ENCODE data around the gene WDR83.
A peak's percentile ranks its signal among the peaks of the same experiment; 100 is the strongest.
"Not testable (repeated sequence)": the region's sequence is repeated elsewhere in the genome, so short reads cannot be mapped to it uniquely, and the experiment has no call there.

WDR83 gene

DNA sequence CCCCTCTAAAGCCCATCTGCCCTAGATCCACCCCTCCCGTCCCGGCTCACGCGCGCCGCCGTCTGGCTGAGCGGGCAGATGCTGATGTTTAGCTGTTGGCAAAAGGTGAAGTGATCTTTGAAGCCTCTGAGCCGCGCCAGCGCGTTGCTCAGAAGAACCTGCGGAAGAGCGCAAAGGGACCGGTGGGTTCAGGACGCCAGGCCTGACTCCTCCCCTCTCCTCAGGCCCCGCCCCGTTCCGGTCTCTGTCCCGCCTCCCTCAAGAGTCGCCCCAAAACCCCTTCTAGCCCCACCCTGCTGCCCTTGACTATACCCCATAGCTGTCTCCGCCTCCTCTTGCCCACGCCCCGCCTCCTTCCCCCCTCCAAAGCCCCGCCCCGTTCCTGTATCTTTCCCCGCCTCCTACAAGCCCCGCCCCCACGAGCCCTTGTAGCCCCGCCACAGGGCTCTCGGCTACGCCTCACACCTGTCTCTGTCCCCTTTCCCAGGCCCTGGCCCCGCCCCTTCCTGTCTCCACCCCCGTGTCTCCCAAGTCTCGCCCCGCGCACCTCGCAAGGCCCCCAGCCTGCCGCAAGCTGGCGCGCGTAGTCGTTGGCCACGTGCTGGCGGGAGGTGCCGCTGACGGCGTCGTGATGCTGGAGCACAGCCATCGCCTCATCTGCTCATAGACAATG is 9.6 kb upstream of the WDR83 start:
- FAIRE-seq = no peak

DNA sequence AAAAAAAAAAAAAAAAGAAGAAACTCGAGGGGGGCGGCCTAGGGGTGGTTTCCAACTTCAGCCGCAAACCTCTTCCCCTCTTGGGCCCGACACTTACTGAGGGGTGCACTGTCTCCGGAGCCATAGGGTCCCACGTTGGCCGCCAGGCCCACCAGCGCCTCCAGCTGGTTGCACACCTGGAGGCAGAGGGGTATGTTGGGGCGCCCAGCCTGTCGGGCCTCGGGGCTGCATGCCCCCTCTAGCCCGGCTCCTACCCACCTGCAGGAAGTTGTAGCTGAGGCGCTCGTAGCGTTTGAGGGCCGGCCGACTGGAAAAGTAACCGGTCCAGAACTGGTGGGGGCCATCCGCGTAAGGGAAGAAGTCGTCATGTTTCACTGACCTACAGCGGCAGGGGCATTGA is 8.6 kb upstream of the WDR83 start:
- no peak for FAIRE-seq

DNA sequence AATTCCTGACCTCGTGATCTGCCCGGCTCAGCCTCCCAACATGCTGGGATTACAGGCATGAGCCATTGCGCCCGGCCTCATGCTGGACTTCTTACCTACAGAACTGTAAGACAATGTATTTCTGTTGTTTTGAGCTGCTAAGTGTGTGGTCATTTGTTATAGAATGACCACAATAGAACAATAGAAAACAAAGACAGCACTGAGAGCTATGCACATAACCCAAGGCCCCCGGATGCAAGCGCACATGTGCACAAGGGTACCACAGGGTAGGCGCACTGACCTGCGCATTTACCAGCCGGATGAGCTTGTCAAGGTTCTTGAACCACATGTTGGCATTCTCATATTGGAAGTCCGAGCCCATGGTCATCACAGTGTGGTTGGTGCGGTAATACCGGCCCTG is 5.6 kb upstream of the WDR83 start:
- FAIRE-seq = no peak

DNA sequence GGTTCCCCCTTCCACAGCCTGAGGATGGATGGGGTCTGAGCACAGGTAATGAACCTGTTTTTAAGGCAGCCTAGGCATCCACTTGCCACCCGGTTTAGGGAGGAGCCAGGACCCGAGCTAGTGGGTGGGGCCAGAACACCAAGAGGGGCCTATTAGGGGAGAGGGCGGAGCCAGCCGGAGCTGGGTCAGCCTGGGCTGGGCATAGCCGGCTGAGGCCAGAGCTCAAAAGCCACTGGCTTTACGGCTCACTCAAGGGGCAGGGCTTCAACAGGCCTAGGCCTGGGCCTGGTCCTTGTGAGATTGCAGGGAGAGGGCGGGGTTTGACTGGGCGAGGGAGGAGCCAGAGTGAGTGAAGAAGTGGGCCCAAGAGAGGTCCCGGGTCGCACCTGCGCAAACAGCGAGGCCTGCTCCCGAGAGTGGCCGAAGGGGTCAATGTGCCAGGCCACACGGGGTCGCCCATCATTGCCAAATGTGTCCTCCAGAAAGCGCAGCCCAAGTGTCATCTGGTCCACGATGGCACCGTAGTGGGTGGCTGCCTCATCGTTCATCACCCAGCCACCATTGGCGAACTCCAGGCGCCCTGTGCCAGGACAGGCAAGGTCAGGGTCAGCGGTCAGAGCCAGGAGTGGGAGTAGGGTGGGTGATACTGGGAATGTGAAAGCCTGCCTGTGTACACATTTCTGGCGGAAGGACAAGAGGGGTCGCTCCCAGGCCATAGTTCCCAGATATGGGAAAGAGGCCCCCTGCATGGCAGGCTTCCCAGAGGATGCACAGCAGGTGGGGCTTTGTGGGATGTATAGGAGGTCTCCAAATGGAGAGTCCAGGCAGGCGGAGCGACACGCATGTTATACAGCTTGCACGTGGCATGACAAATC is 2.0 kb upstream of the WDR83 start:
- FAIRE-seq = no peak

DNA sequence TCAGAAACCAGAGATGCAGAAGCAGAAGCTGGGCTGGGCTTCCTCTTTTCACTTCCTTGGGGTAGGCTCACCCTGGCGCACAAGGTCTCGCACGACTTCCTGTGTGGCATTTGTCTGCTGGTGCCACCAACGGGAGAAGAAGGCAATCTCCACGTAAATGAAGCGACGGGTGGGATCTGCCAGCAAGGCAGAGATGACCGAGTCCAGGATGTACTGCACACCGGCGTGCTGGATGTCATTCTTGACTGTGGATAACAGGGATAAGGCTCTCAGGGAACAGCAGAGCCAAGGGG is 1.4 kb upstream of the WDR83 start:
- FAIRE-seq = no peak

DNA sequence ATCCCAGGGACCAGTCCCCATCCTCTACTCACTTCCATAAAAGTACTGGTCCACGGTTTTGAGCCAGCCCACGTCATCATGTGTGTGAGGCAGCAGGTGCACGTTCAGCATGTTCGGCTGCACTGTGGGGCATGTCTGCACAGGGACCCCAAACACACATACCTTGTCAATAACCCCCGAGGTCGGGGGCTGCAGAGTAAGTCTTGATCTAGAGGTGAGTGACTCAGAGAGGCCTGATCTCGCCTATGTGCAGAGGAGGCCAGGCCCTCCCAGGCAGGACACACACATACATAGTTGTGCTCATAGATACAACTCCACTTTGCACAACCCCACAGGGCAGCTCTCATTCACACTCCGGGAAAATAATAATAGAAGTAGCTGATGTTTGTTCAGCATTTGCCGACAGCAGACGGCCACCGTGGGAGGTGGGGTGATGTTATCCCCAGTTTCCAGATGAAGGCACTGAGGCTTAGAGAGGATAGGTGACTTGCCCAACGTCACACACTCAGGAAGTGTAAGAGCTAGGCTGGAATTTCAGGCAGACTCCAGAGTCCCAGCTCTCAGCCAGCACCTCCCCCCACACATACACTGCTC is 839 bp upstream of the WDR83 start:
- no peak for FAIRE-seq

DNA sequence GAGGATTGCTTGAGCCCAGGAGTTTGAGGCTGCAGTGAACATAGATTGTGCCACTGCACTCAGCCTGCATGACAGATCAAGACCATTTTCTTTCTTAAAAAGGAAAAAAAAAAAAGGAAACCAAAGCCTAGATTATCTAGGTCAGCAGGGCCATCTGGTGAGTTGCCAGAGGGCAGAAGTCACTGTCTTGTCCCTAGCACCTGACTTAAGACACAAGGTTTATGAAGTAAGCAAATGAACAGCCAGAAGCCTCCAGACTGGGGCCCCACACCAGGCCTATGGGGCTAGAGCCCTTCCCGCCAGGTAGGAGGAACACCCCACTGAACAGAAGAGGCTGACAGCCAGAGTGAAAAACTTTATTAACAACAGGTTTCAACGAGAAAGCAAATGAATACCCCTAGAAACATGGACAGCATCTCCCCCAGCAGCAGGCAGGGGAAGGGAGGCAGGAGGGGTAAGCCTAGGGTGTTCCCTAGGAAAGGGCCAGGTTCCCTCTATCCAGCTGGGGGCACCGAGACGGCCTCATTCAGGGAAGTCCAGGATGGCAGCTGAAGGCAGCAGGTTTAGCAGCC is 1.2 kb downstream of the WDR83 start:
- FAIRE-seq = no peak

DNA sequence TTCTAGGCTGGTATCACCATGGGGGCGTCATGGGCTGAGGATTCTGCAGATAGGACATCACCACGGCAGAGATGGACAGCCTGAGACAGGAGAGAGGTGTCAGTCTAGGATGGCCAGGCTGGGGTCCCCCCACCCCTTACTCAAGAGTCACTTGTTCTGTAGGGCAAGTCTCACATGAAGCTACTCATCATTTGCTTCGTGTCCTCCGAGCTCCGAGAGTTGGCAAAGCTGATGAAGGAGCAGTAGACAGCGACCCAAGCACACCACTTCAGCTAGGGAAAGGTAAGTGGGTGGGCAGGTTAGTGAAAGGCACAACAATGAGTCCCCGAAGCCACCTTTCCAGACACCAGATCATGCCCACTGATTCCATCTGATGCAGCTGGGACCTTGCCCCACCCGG is 1.7 kb downstream of the WDR83 start:
- FAIRE-seq = no peak

DNA sequence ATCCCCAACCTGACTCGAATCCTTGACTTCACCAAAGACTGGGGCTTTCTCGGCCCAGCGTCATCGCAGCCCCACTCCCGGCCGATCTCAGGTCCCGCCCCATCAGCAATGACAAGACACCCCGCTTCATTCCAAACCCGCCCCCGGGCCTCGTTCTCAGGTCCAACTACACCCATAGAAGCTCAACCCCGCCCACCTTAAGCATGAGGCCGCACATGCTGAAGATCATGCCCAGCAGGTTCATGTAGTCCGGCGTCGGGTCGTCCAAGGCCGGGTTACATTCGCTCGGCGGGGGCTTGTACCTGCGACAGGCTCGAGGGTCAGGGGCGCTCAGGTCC is 2.3 kb downstream of the WDR83 start:
- no peak for FAIRE-seq

DNA sequence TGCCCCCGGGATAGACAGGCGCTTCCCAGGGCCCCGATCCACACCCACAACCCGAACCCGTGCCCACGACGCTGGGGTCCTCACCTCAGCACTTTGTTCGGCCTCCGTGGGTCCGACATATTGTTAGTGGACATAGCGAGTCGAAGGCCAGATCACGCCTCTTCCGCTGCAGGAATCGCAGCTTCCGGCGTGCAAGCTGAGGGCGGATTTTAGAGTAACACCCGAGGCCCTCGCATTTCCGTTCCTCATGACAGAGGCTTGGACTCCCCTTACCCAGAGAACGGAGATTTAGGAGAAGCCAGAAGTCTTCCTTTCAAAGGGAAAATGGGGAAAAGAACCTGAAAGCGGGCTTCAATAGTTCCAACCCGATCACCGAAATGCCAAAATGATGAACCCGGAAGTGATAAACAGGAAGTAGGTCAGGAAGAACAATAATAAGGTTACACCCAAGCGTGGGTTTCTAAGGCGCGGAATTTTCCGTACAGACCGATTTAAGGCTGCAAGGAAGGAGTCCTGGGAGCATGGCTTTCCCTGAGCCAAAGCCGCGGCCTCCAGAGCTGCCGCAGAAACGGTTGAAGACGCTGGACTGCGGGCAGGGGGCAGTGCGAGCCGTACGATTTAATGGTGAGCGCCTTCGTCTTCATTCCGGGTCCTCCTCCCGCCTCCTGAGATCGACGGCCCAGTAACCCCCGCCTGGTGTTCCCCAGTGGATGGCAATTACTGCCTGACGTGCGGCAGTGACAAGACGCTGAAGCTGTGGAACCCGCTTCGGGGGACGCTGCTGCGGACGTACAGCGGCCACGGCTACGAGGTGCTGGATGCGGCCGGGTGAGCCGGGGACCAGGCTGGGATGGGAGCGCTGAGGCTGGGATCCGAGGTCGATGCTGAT is 2.9 kb downstream of the WDR83 start:
- no peak for FAIRE-seq

DNA sequence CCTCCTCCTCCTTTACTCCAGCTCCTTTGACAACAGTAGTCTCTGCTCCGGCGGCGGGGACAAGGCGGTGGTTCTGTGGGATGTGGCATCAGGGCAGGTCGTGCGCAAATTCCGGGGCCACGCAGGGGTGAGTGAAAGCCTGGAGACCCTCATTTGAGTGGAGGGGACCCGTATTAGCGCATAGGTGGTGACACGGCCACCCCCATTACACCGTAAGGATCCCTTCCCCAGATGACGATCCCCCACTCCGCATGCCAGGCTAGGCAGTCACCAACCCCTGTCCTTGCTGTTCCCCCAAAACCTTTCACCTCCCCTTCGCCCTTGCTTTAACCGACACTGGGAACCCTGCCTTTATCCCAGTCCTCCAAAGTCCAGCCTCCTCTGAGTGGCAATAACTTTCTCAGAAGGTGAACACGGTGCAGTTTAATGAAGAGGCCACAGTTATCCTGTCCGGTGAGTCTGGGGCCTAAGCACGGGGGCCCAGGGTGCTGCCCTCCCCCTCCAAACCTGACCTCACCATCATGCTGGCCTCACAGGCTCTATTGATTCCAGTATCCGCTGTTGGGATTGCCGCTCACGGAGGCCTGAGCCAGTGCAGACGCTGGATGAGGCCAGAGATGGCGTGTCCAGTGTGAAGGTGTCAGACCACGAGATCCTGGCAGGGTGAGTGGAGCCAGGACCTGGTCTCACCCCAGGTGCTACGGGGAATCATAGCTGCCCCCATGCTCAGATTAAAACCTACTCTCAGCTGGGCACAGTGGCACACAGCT is 3.7 kb downstream of the WDR83 start:
- FAIRE-seq = no peak

DNA sequence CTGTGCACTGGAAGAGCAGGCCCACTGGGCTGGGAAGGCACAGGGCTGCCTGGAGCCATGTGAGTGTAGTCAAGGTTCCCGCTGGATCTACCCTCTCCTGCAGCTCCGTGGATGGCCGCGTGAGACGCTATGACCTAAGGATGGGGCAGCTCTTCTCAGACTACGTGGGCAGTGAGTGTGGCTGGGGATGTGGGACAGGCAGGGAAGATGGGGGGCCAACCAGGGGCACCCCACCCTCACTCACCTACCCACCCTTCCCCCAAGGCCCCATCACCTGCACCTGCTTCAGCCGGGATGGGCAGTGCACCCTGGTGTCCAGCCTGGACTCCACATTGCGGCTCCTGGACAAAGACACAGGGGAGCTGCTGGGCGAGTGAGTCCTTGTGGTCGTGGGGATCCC is 6.1 kb downstream of the WDR83 start:
- no peak for FAIRE-seq

DNA sequence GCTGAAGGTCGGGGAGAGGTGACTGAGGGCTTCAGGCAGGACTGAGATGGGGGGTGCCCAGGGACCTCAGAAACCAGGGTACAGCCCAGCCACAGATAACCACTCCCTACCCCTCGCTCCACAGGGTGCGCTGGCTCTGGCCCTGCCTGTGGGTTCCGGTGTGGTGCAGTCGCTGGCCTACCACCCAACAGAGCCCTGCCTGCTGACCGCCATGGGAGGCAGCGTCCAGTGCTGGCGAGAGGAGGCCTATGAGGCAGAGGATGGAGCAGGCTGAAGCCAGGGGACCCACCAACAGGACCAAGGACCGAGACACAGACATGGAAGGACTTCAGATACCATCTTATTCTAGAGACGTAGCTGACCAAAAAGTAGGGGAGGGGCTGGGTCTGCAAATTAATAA is 8.8 kb downstream of the WDR83 start:
- no peak for FAIRE-seq

DNA sequence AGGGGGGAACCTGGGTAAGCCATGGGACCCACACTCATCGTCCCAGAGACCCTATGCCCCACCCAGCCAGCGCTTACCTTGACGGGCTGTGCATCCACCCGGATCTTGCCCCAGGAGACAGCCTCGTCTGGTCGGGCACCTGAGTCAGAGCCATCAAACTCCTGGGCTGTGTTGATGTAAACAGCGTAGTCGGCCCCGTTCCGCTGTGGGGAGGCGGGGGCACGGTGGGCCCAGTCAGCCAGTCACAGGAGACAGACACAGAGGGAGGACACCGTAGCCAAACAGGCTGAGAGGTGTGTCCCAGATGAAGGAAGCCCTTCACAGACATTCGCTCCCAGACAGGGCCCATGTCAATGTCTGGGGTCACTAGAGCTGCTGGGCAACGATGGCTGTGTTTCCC is 9.3 kb downstream of the WDR83 start:
- no peak for FAIRE-seq

DNA sequence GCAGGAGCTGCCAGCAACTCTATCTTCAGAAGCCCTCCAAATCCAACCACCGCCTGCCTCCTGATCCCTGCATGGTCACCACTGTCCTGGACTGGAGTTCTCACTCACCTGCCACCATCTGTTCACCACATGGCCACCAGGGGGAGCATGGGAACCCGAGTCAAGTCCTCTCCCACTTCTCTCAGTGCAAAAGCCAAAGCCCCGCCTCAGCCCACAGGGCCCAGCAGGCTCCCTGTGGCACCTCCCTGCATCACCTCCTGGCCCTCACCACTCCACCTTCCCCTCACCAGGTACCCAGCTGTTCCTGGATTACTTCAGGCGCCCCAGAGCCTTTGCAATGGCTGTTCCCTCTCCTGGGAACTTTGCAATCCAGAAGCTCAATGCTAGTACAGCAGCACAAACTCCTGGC is 9.8 kb downstream of the WDR83 start:
- FAIRE-seq = no peak

DNA sequence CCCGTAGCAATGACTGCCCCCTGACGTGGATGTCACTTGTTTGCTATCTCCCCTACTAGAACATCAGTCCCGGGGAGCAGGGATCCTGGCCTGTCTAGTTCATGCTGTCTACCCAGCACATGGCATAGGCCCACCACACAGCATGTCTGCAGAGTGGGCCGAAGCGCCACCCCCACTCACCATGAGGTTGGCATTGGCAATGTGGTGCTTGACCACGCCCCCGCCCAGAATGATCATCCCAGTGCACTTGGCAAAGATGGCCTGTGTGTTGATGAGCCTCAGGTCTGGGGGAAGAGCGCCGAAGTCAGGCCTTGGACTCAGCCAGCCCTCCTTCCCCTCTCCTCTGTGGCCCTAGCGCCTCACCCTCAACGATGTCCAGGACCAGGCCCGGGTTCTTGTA is 10.3 kb downstream of the WDR83 start:
- FAIRE-seq = no peak

DNA sequence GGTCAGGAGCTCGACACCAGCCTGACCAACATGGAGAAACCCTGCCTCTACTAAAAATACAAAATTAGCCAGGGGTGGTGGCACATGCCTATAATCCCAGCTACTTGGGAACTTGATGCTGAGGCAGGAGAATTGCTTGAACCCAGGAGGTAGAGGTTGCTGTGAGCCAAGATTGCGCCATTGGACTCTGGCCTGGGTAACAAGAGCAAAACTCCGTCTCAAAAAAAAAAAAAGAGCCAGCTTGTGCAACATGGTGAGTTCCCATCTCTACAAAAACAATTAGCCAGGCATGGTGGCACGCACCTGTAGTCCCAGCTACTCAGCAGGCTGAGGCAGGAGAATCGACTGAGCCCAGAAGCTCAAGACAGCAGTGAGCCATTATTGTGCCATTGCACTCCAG is 11.4 kb downstream of the WDR83 start:
- FAIRE-seq = not testable (repeated sequence)

DNA sequence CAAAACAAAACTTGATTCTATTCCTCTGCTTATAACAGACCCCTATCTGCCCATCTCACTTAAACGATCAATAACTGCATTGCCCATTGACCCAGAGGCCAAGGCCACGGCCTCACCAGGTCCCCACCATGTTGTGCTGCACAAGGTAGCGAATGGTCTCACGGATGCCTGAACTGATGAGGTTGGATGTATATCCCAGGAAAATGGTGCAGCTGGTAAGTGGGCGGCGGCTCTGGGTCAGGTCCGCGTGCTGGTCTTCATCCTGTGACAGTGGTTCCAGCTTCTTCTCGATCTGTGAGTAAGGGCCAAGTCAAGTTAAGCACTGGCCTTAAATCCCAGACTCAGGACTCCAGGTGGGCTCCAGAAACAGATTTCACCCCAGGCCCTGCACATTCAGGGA is 13.4 kb downstream of the WDR83 start:
- FAIRE-seq = no peak

DNA sequence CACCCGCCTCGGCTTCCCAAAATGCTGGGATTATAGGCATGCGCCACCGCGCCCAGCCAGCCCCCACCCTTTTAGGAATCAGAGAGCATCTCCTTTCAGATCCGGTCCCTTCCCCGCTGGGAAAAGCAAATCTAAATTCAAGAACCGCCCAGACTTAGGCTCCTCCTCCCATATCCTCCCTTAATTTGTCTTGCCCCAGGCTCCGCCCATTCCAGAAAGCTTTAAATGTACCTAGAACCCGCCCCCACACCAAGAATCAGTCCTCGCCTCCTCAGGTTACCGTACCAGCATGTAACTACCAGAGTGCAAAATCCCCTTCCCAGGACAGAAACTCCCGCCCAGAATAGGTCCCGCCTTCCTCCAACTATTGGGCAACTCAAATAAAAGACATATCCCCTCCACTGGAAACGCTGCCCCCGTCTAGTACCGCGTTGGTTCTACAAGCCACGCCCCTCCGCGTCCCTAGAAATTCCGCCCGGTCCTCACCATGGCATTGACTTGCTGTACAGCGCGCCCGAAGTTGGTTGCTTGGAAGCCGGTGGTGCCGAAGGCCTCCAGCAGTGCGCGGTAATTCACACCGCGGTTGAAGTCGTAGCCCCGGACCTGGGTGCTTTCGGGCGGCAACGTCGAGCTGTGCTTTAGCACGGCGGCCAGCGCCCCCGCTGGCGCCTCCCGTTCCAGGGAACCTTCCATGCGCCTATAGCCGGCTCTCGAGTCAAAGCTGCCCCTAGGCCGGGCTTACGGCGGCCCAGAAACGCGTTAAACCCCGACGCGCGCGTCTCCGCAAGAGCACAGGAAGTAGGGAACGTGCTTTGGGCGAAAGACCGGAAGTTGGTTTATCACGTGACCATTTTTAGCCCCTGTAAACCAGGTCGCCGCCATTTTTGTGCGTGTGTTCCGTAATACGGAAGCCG is 14.7 kb downstream of the WDR83 start, which contains the start of gene DHPS:
TSS of gene DHPS (minus strand) at position 807 of the 914 bp plus-strand sequence. CDS start at position 693, 114 bp downstream.
- FAIRE-seq = peak; percentile 98

DNA sequence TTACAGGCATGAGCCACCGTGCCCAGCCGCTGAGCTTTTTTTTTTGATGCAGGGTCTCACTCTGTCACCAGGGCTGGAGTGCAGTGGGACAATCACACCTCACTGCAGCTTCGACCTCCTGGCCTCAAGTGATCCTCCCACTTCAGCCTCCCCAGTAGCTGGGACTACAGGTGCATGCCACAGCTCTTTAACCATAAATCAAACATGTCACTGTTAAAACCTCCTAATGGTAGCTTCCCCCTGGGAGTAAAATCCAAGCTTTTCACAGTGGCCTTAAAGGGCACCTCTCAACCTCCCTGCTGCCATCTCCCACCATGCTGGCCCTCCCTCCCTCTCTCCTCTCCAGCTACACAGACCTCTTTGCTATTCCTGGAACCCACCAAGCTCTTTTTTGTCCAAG is 19.2 kb downstream of the WDR83 start:
- FAIRE-seq = no peak
